ENCODE data around the gene AMOTL1.
"Not testable (repeated sequence)": the region's sequence is repeated elsewhere in the genome, so short reads cannot be mapped to it uniquely, and the experiment has no call there.

Gene AMOTL1

GRCh38 chr11:94888204-94888603 is 120.0 kb downstream of the AMOTL1 start:
- Histone ChIP-seq H3K9me3 (ENCODE audit: control insufficient read depth in 1 of 2, low read length in 2 of 2) (peaks cover 0 to 4% of the 10 kb centered on the region in 2 donors), H3K4me3 (ENCODE audit: low read depth in 1 of 2, low read length in 2 of 2) (no peak overlapping the region), H3K27me3 (ENCODE audit: low read depth, low read length) (no peaks in the 10 kb centered on the region), H3K27ac (ENCODE audit: low read length) (no peak overlapping the region), H3K36me3 (ENCODE audit: control insufficient read depth in 1 of 2, insufficient read depth in 2 of 2, low read length in 2 of 2) (no peaks in the 10 kb centered on the region), H3K4me1 (ENCODE audit: control insufficient read depth in 1 of 2, insufficient read depth in 2 of 2, low read length in 2 of 2) (peaks cover 0 to 7% of the 10 kb centered on the region in 2 donors)

GRCh38 chr11:94895451-94895850 is 127.3 kb downstream of the AMOTL1 start:
- H3K27ac ChIP-seq (ENCODE audit: low read length): no peak overlapping the region
- H3K36me3 ChIP-seq (ENCODE audit: control insufficient read depth in 1 of 2, insufficient read depth in 2 of 2, low read length in 2 of 2): peaks cover 0 to 20% of the 10 kb centered on the region in 2 donors
- H3K4me3 ChIP-seq (ENCODE audit: low read depth in 1 of 2, low read length in 2 of 2): no peak overlapping the region
- H3K9me3 ChIP-seq (ENCODE audit: control insufficient read depth in 1 of 2, low read length in 2 of 2): peaks cover 0 to 26% of the 10 kb centered on the region in 2 donors
- H3K27me3 ChIP-seq (ENCODE audit: low read depth, low read length): no peaks in the 10 kb centered on the region
- H3K4me1 ChIP-seq (ENCODE audit: control insufficient read depth in 1 of 2, insufficient read depth in 2 of 2, low read length in 2 of 2): no peaks in the 10 kb centered on the region

- H3K9me3 ChIP-seq (ENCODE audit: control insufficient read depth in 1 of 2, low read length in 2 of 2): peaks cover 0 to 26% of the 10 kb centered on the region in 2 donors
- no peak overlapping the region for H3K27ac ChIP-seq (ENCODE audit: low read length)
These were observed 127.8 kb downstream of the AMOTL1 start for GRCh38 chr11:94895971-94896370.

GRCh38 chr11:94897330-94897768 is 129.2 kb downstream of the AMOTL1 start:
- H3K36me3 ChIP-seq (ENCODE audit: control insufficient read depth in 1 of 2, insufficient read depth in 2 of 2, low read length in 2 of 2): peaks cover 0 to 20% of the 10 kb centered on the region in 2 donors
- peaks cover 0 to 22% of the 10 kb centered on the region in 2 donors for H3K9me3 ChIP-seq (ENCODE audit: control insufficient read depth in 1 of 2, low read length in 2 of 2)
- no peak overlapping the region for H3K27ac ChIP-seq (ENCODE audit: low read length)
- no peaks in the 10 kb centered on the region for H3K27me3 ChIP-seq (ENCODE audit: low read depth, low read length)
- H3K4me3 ChIP-seq (ENCODE audit: low read depth in 1 of 2, low read length in 2 of 2): no peak overlapping the region
- H3K4me1 ChIP-seq (ENCODE audit: control insufficient read depth in 1 of 2, insufficient read depth in 2 of 2, low read length in 2 of 2): no peaks in the 10 kb centered on the region

More at GRCh38 chr11:94895971-94896370, 127.8 kb downstream of the AMOTL1 start:
- no peaks in the 10 kb centered on the region for H3K4me1 ChIP-seq (ENCODE audit: control insufficient read depth in 1 of 2, insufficient read depth in 2 of 2, low read length in 2 of 2)
- H3K4me3 ChIP-seq (ENCODE audit: low read depth in 1 of 2, low read length in 2 of 2): no peak overlapping the region
- peaks cover 0 to 20% of the 10 kb centered on the region in 2 donors for H3K36me3 ChIP-seq (ENCODE audit: control insufficient read depth in 1 of 2, insufficient read depth in 2 of 2, low read length in 2 of 2)
- no peaks in the 10 kb centered on the region for H3K27me3 ChIP-seq (ENCODE audit: low read depth, low read length)

- Histone ChIP-seq H3K4me1 (ENCODE audit: control insufficient read depth in 1 of 2, insufficient read depth in 2 of 2, low read length in 2 of 2) (no peaks in the 10 kb centered on the region), H3K9me3 (ENCODE audit: control insufficient read depth in 1 of 2, low read length in 2 of 2) (no peaks in the 10 kb centered on the region), H3K36me3 (ENCODE audit: control insufficient read depth in 1 of 2, insufficient read depth in 2 of 2, low read length in 2 of 2) (no peaks in the 10 kb centered on the region), H3K27me3 (ENCODE audit: low read depth, low read length) (no peaks in the 10 kb centered on the region), H3K27ac (ENCODE audit: low read length) (no peak overlapping the region), H3K4me3 (ENCODE audit: low read depth in 1 of 2, low read length in 2 of 2) (no peak overlapping the region)
These were observed 139.1 kb downstream of the AMOTL1 start for GRCh38 chr11:94907226-94907625.

- no peaks in the 10 kb centered on the region for H3K4me1 ChIP-seq (ENCODE audit: control insufficient read depth in 1 of 2, insufficient read depth in 2 of 2, low read length in 2 of 2)
- H3K4me3 ChIP-seq (ENCODE audit: low read depth in 1 of 2, low read length in 2 of 2): no peak overlapping the region
- H3K27ac ChIP-seq (ENCODE audit: low read length): no peak overlapping the region
- no peaks in the 10 kb centered on the region for H3K9me3 ChIP-seq (ENCODE audit: control insufficient read depth in 1 of 2, low read length in 2 of 2)
- no peaks in the 10 kb centered on the region for H3K27me3 ChIP-seq (ENCODE audit: low read depth, low read length)
- peaks cover 0 to 4% of the 10 kb centered on the region in 2 donors for H3K36me3 ChIP-seq (ENCODE audit: control insufficient read depth in 1 of 2, insufficient read depth in 2 of 2, low read length in 2 of 2)
These were observed 141.2 kb downstream of the AMOTL1 start for GRCh38 chr11:94909371-94909820.

GRCh38 chr11:94910270-94910669 is 142.1 kb downstream of the AMOTL1 start:
- no peak overlapping the region for H3K4me3 ChIP-seq (ENCODE audit: low read depth in 1 of 2, low read length in 2 of 2)
- H3K4me1 ChIP-seq (ENCODE audit: control insufficient read depth in 1 of 2, insufficient read depth in 2 of 2, low read length in 2 of 2): no peaks in the 10 kb centered on the region
- H3K36me3 ChIP-seq (ENCODE audit: control insufficient read depth in 1 of 2, insufficient read depth in 2 of 2, low read length in 2 of 2): peaks cover 0 to 4% of the 10 kb centered on the region in 2 donors
- no peaks in the 10 kb centered on the region for H3K9me3 ChIP-seq (ENCODE audit: control insufficient read depth in 1 of 2, low read length in 2 of 2)
- H3K27me3 ChIP-seq (ENCODE audit: low read depth, low read length): no peaks in the 10 kb centered on the region
- no peak overlapping the region for H3K27ac ChIP-seq (ENCODE audit: low read length)

GRCh38 chr11:94910779-94911178 is 142.6 kb downstream of the AMOTL1 start:
- Histone ChIP-seq H3K36me3 (ENCODE audit: control insufficient read depth in 1 of 2, insufficient read depth in 2 of 2, low read length in 2 of 2) (peaks cover 0 to 4% of the 10 kb centered on the region in 2 donors), H3K27ac (ENCODE audit: low read length) (no peak overlapping the region), H3K4me3 (ENCODE audit: low read depth in 1 of 2, low read length in 2 of 2) (no peak overlapping the region), H3K27me3 (ENCODE audit: low read depth, low read length) (no peaks in the 10 kb centered on the region), H3K4me1 (ENCODE audit: control insufficient read depth in 1 of 2, insufficient read depth in 2 of 2, low read length in 2 of 2) (no peaks in the 10 kb centered on the region), H3K9me3 (ENCODE audit: control insufficient read depth in 1 of 2, low read length in 2 of 2) (no peaks in the 10 kb centered on the region)

GRCh38 chr11:94912806-94913205 is 144.7 kb downstream of the AMOTL1 start:
- H3K36me3 ChIP-seq (ENCODE audit: control insufficient read depth in 1 of 2, insufficient read depth in 2 of 2, low read length in 2 of 2): peaks cover 0 to 4% of the 10 kb centered on the region in 2 donors
- no peak overlapping the region for H3K4me3 ChIP-seq (ENCODE audit: low read depth in 1 of 2, low read length in 2 of 2)
- H3K27me3 ChIP-seq (ENCODE audit: low read depth, low read length): no peaks in the 10 kb centered on the region
- no peaks in the 10 kb centered on the region for H3K9me3 ChIP-seq (ENCODE audit: control insufficient read depth in 1 of 2, low read length in 2 of 2)
- no peak overlapping the region for H3K27ac ChIP-seq (ENCODE audit: low read length)
- no peaks in the 10 kb centered on the region for H3K4me1 ChIP-seq (ENCODE audit: control insufficient read depth in 1 of 2, insufficient read depth in 2 of 2, low read length in 2 of 2)

GRCh38 chr11:94913718-94914394 is 145.7 kb downstream of the AMOTL1 start:
- H3K36me3 ChIP-seq (ENCODE audit: control insufficient read depth in 1 of 2, insufficient read depth in 2 of 2, low read length in 2 of 2); H3K27ac ChIP-seq (ENCODE audit: low read length); H3K4me3 ChIP-seq (ENCODE audit: low read depth in 1 of 2, low read length in 2 of 2); H3K4me1 ChIP-seq (ENCODE audit: control insufficient read depth in 1 of 2, insufficient read depth in 2 of 2, low read length in 2 of 2); H3K27me3 ChIP-seq (ENCODE audit: low read depth, low read length); H3K9me3 ChIP-seq (ENCODE audit: control insufficient read depth in 1 of 2, low read length in 2 of 2): not testable (repeated sequence)

- Histone ChIP-seq H3K27me3 (ENCODE audit: low read depth, low read length) (no peaks in the 10 kb centered on the region), H3K9me3 (ENCODE audit: control insufficient read depth in 1 of 2, low read length in 2 of 2) (no peaks in the 10 kb centered on the region), H3K27ac (ENCODE audit: low read length) (no peak overlapping the region), H3K4me3 (ENCODE audit: low read depth in 1 of 2, low read length in 2 of 2) (no peak overlapping the region), H3K36me3 (ENCODE audit: control insufficient read depth in 1 of 2, insufficient read depth in 2 of 2, low read length in 2 of 2) (no peaks in the 10 kb centered on the region), H3K4me1 (ENCODE audit: control insufficient read depth in 1 of 2, insufficient read depth in 2 of 2, low read length in 2 of 2) (no peaks in the 10 kb centered on the region)
These were observed 152.2 kb downstream of the AMOTL1 start for GRCh38 chr11:94920311-94920710.
